H1 (cell line): ENCODE data around the gene SYNGR3. TPM values are rescaled to one million over a fixed set of nuclear protein-coding genes. Genes with fewer than 3 reads are reported as not detected.
A peak's percentile ranks its signal among the peaks of the same experiment; 100 is the strongest.

Experiments used
- CTCF ChIA-PET: fragments of 300-600 bp; sonication (Branson Sonifier 250); formaldehyde crosslinking; loops from one replicate; lab custom pipeline; 2021; ENCODE audit not compliant: partially characterized antibody; lab: Charles Lee
- POLR2A ChIA-PET: fragments of 300-600 bp; sonication (Branson Sonifier 250); formaldehyde crosslinking; loops from one replicate; lab custom pipeline; 2021; ENCODE audit warnings: inconsistent platforms; ENCODE audit not compliant: partially characterized antibody; lab: Charles Lee
- DNase-seq, 2 experiments: peaks; one replicate each; pipeline versions ENCODE4 v3.0.0 to v3.0.0-alpha.2; 2010 to 2022; ENCODE audit warnings: low spot score in 2 of 2, low read depth in 1 of 2, mixed read lengths in 1 of 2
- FAIRE-seq: peaks from 2 replicates; lab custom pipeline; 2011; peaks lifted over from hg19 to GRCh38; lab: Jason Lieb, UNC
- H2AFZ ChIP-seq: 2 replicates; pipeline ENCODE4 v1.8.1; 2012; ENCODE audit warnings: low read length, inconsistent platforms
- H2AK5ac ChIP-seq: 2 replicates; pipeline ENCODE4 v1.6.1; 2013; ENCODE audit warnings: low read depth, low read length
- H2BK120ac ChIP-seq: replicated peaks from 2 replicates; pipeline ENCODE3; 2013; ENCODE audit warnings: low read depth, low read length, inconsistent platforms
- H2BK12ac ChIP-seq: 2 replicates; pipeline ENCODE4 v1.6.1; 2013; ENCODE audit warnings: low read depth, low read length
- H2BK15ac ChIP-seq: 2 replicates; pipeline ENCODE4 v1.6.1; 2013; ENCODE audit warnings: low read length
- H2BK20ac ChIP-seq: 2 replicates; pipeline ENCODE4 v1.6.1; 2013; ENCODE audit warnings: low read length
- H2BK5ac ChIP-seq: 2 replicates; pipeline ENCODE4 v1.6.1; 2013; ENCODE audit warnings: low read depth, low read length
- H3K14ac ChIP-seq: 2 replicates; pipeline ENCODE4 v1.6.1; 2013; ENCODE audit warnings: inconsistent platforms; ENCODE audit not compliant: insufficient read length
- H3K18ac ChIP-seq: 2 replicates; pipeline ENCODE4 v1.6.1; 2013; ENCODE audit warnings: low read length; ENCODE audit errors: extremely low read depth
- H3K23ac ChIP-seq: 2 replicates; pipeline ENCODE4 v1.6.1; 2013; ENCODE audit warnings: inconsistent platforms; ENCODE audit not compliant: insufficient read length
- H3K23me2 ChIP-seq: 2 replicates; pipeline ENCODE4 v1.6.1; 2013; ENCODE audit warnings: low read depth, low read length
- H3K27ac ChIP-seq: 2 replicates; pipeline ENCODE4 v1.6.1; 2011; ENCODE audit warnings: low read depth, low read length, inconsistent platforms
- H3K27me3 ChIP-seq, 4 experiments: replicated peaks in 1 of 4; 1 replicate in 1 of 4; 2 replicates in 3 of 4; pipeline versions ENCODE4 v1.6.1 to v1.8.1; 2011 to 2013; ENCODE audit warnings: low read length in 3 of 4, mild to moderate bottlenecking in 3 of 4, inconsistent platforms in 2 of 4, mixed read lengths in 2 of 4, moderate library complexity in 1 of 4; ENCODE audit not compliant: control insufficient read depth in 3 of 4, insufficient read depth in 3 of 4; ENCODE audit errors: extremely low read depth in 1 of 4
- H3K36me3 ChIP-seq, 4 experiments: 2 replicates each; pipeline versions ENCODE4 v1.6.1 to v1.8.1; 2011 to 2013; ENCODE audit warnings: mild to moderate bottlenecking in 4 of 4, low read length in 3 of 4, moderate library complexity in 2 of 4, control low read depth in 1 of 4, inconsistent platforms in 1 of 4; ENCODE audit not compliant: insufficient read depth in 4 of 4, control insufficient read depth in 2 of 4
- H3K4ac ChIP-seq: replicated peaks from 2 replicates; pipeline ENCODE3; 2013; ENCODE audit warnings: low read length, low read depth, mixed read lengths, inconsistent platforms; ENCODE audit not compliant: insufficient read length
- H3K4me1 ChIP-seq, 4 experiments: replicated peaks in 1 of 4; 1 replicate in 1 of 4; 2 replicates in 3 of 4; pipeline versions ENCODE4 v1.6.1 to v1.8.1; 2011 to 2013; ENCODE audit warnings: low read length in 3 of 4, inconsistent platforms in 2 of 4, mixed read lengths in 1 of 4; ENCODE audit not compliant: insufficient read depth in 4 of 4, control insufficient read depth in 3 of 4
- H3K4me2 ChIP-seq, 2 experiments: 2 replicates each; pipeline versions ENCODE4 v1.6.1 to v1.8.1; 2011 to 2013; ENCODE audit warnings: low read depth in 2 of 2, low read length in 2 of 2, control low read depth in 1 of 2, inconsistent platforms in 1 of 2, mild to moderate bottlenecking in 1 of 2; ENCODE audit not compliant: insufficient read depth in 1 of 2
- H3K4me3 ChIP-seq, 4 experiments: fragments of 200-600, 300-600 bp in 1 of 4; sonication (generic), shearing (Covaris generic), sonication (Bioruptor Twin) in 1 of 4; 2 replicates each; pipeline versions ENCODE4 v1.5.1 to v1.8.1; 2011 to 2016; ENCODE audit warnings: low read length in 4 of 4, low read depth in 3 of 4, control low read depth in 2 of 4, inconsistent platforms in 2 of 4, mild to moderate bottlenecking in 2 of 4, mixed read lengths in 1 of 4, moderate library complexity in 1 of 4; ENCODE audit not compliant: insufficient read depth in 2 of 4; ENCODE audit errors: extremely low read depth in 1 of 4
- H3K56ac ChIP-seq: replicated peaks from 2 replicates; pipeline ENCODE3; 2013; ENCODE audit warnings: low read depth, mild to moderate bottlenecking, mixed read lengths, low read length, inconsistent platforms; ENCODE audit not compliant: insufficient read length
- H3K79me1 ChIP-seq: 2 replicates; pipeline ENCODE4 v1.6.1; 2013; ENCODE audit warnings: low read depth, low read length, control low read depth
- H3K79me2 ChIP-seq, 2 experiments: 2 replicates each; pipeline versions ENCODE4 v1.6.1 to v1.8.1; 2012 to 2013; ENCODE audit warnings: low read length in 2 of 2, mild to moderate bottlenecking in 2 of 2, inconsistent platforms in 1 of 2; ENCODE audit not compliant: insufficient read depth in 2 of 2, control insufficient read depth in 1 of 2
- H3K9ac ChIP-seq, 4 experiments: replicated peaks in 1 of 4; 1 replicate in 1 of 4; 2 replicates in 3 of 4; pipeline versions ENCODE4 v1.6.1 to v1.8.1; 2011 to 2013; ENCODE audit warnings: low read depth in 3 of 4, low read length in 3 of 4, control low read depth in 2 of 4, mild to moderate bottlenecking in 2 of 4, moderate library complexity in 2 of 4, inconsistent platforms in 1 of 4; ENCODE audit errors: extremely low read depth in 1 of 4
- H3K9me3 ChIP-seq, 2 experiments: 2 replicates each; pipeline versions ENCODE4 v1.6.1 to v1.8.1; 2012 to 2013; ENCODE audit warnings: mild to moderate bottlenecking in 2 of 2, moderate library complexity in 2 of 2, control low read depth in 1 of 2, inconsistent platforms in 1 of 2, low read depth in 1 of 2, low read length in 1 of 2, mixed read lengths in 1 of 2; ENCODE audit not compliant: insufficient read depth in 2 of 2
- H4K20me1 ChIP-seq, 2 experiments: replicated peaks in 1 of 2; 2 replicates each; pipeline versions ENCODE3 to v1.8.1; 2011 to 2013; ENCODE audit warnings: inconsistent platforms in 2 of 2, low read length in 2 of 2, mild to moderate bottlenecking in 1 of 2; ENCODE audit not compliant: insufficient read depth in 2 of 2, control insufficient read depth in 1 of 2
- H4K5ac ChIP-seq: 2 replicates; pipeline ENCODE4 v1.6.1; 2013; ENCODE audit warnings: low read length, low read depth, mixed read lengths, inconsistent platforms; ENCODE audit not compliant: insufficient read length
- H4K8ac ChIP-seq: 2 replicates; pipeline ENCODE4 v1.8.0; 2013; ENCODE audit warnings: mild to moderate bottlenecking, moderate library complexity, low read length, inconsistent platforms; ENCODE audit not compliant: insufficient read depth; ENCODE audit errors: extremely low read depth
- H4K91ac ChIP-seq: replicated peaks from 2 replicates; pipeline ENCODE3; 2013; ENCODE audit warnings: low read length, mixed read lengths, inconsistent platforms; ENCODE audit not compliant: insufficient read length
- BACH1 ChIP-seq: IDR thresholded peaks from 2 replicates; pipeline ENCODE4 v1.6.1; 2012; ENCODE audit warnings: low read length, improper control_type of control experiment
- CREB1 ChIP-seq: IDR thresholded peaks from 2 replicates; pipeline ENCODE4 v1.6.1; 2012; ENCODE audit warnings: inconsistent platforms
- GABPA ChIP-seq: IDR thresholded peaks from 2 replicates; pipeline ENCODE4 v1.6.1; 2011; ENCODE audit warnings: mild to moderate bottlenecking, low read length, moderate library complexity, borderline replicate concordance; ENCODE audit not compliant: insufficient read depth
- HDAC2 ChIP-seq, 2 experiments: fragments of 300-600 bp in 1 of 2; sonication (generic) in 1 of 2; IDR thresholded peaks; 2 replicates each; pipeline ENCODE4 v1.6.1; 2011 to 2012; ENCODE audit warnings: low read depth in 2 of 2, low read length in 2 of 2, mild to moderate bottlenecking in 2 of 2, moderate library complexity in 2 of 2, borderline replicate concordance in 1 of 2, inconsistent platforms in 1 of 2
- JUN ChIP-seq: IDR thresholded peaks from 2 replicates; pipeline ENCODE4 v1.6.1; 2011; ENCODE audit warnings: low read depth, mild to moderate bottlenecking, improper control_type of control experiment, low read length
- POLR2A ChIP-seq, 2 experiments: IDR thresholded peaks; 1 replicate in 1 of 2; 2 replicates in 1 of 2; pipeline ENCODE4 v1.6.1; 2011; ENCODE audit warnings: low read depth in 2 of 2, low read length in 2 of 2, mild to moderate bottlenecking in 2 of 2; ENCODE audit errors: control extremely low read depth in 1 of 2
- RNF2 ChIP-seq: fragments of 200-900, 300-1000 bp; sonication (generic); IDR thresholded peaks from 2 replicates; pipeline ENCODE4 v1.7.1; 2016; ENCODE audit warnings: borderline replicate concordance, low read depth, mild to moderate bottlenecking, antibody characterized with exemption, low read length; ENCODE audit not compliant: poor library complexity, severe bottlenecking; ENCODE audit errors: missing control alignments
- SP2 ChIP-seq: IDR thresholded peaks from 2 replicates; pipeline ENCODE4 v1.6.1; 2012; ENCODE audit warnings: mild to moderate bottlenecking, low read length, inconsistent platforms
- SP4 ChIP-seq: IDR thresholded peaks from 2 replicates; pipeline ENCODE4 v1.6.1; 2012; ENCODE audit warnings: low read length, inconsistent platforms
- SRF ChIP-seq: IDR thresholded peaks from 2 replicates; pipeline ENCODE4 v1.6.1; 2011; ENCODE audit warnings: mild to moderate bottlenecking, low read depth, low read length, moderate library complexity
- TBP ChIP-seq: IDR thresholded peaks from 2 replicates; pipeline ENCODE4 v1.6.1; 2011; ENCODE audit warnings: low read depth, low read length, improper control_type of control experiment
- WGBS, 2 experiments: shearing (Covaris generic) in 1 of 2; methylation state at CpG; one replicate each; pipeline versions ENCODE4 v1.1.6 to v1.1.7; 2013 to 2015; ENCODE audit warnings: low lambda C conversion rate in 2 of 2, mixed read lengths in 2 of 2, inconsistent platforms in 1 of 2, low coverage in 1 of 2, missing lambda C conversion rate in 1 of 2; ENCODE audit not compliant: insufficient replicate concordance in 2 of 2, insufficient coverage in 1 of 2, insufficient read length in 1 of 2; ENCODE audit errors: extremely low coverage in 1 of 2, missing lambda C conversion rate in 1 of 2; 5-methylcytosine and 5-hydroxymethylcytosine counted together
- polyA plus RNA-seq, 7 experiments: library from polyadenylated mRNA; depleted of rRNA in 3 of 7; stranded (reverse) in 5 of 7; unstranded in 2 of 7; fragments of >200 nt in 5 of 7; fragments of 200-250 nt in 2 of 7; gene quantifications; 1 replicate in 5 of 7; 2 replicates in 1 of 7; 4 replicates in 1 of 7; pipeline versions ENCODE4 v1.2.1 to v1.2.3, GENCODE V29; 2011 to 2013; ENCODE audit warnings: missing spikeins in 2 of 7, mixed read lengths in 2 of 7
- total RNA-seq: library from RNA; stranded (reverse); fragmentation: NEBNext Ultra II Directional; extraction: Animal tissue kit (Norgen Biotek cat#: 25700); gene quantifications from 2 replicates; pipeline ENCODE4 v1.2.1, GENCODE V29; 2021

Gene SYNGR3
- total and polyA plus RNA-seq, 2 of the 8 experiments (the other 6 are each of a cell fraction or from before 2014, with no cell fraction given): 36.2 to 49.9 TPM

GRCh38 chr16:1959269-1960039 lies 30.3 kb upstream of the SYNGR3 start, which contains the start of gene NDUFB10:
TSS of gene NDUFB10 (plus strand) at chr16:1959538. CDS start at chr16:1959625, 87 bp downstream.
- Histone ChIP-seq H2BK120ac (no peak within 1 kb of the TSS), H3K14ac (no peak within 1 kb of the TSS), H3K9me3 (no peaks in the 10 kb centered on the region), H4K20me1 (peaks cover 10 to 17% of the 10 kb centered on the region in 2 experiments), H3K4me3 (peak within 1 kb of the TSS; percentile 78 to 93 (median 86)), H3K9ac (peak within 1 kb of the TSS; percentile 70 to 87 (median 86)), H3K4me1 (peaks cover 0 to 16% (median under 1%) of the 10 kb centered on the region in 4 experiments; a peak in 4 of 7 replicates), H2BK12ac (peak within 1 kb of the TSS; percentile 50; the same call in 1 of the 2 replicates), H3K27me3 (peaks cover 0 to 2% (median 0%) of the 10 kb centered on the region in 4 experiments; a peak in 3 of 7 replicates), H2BK15ac (peak within 1 kb of the TSS; percentile 72; the same call in 1 of the 2 replicates), H4K8ac (peak within 1 kb of the TSS; percentile 16; the same call in 1 of the 2 replicates), H2BK5ac (peak within 1 kb of the TSS; percentile 73; the same call in 1 of the 2 replicates), H3K4me2 (peak within 1 kb of the TSS; percentile 62 to 99), H3K27ac (peak within 1 kb of the TSS; percentile 55), H4K91ac (peak within 1 kb of the TSS; percentile 76), H3K79me1 (peaks cover 4% of the 10 kb centered on the region), H4K5ac (peak within 1 kb of the TSS; percentile 96), H3K36me3 (peaks cover 17 to 34% (median 28%) of the 10 kb centered on the region in 4 experiments), H3K23ac (no peak within 1 kb of the TSS), H3K79me2 (peaks cover 10 to 27% of the 10 kb centered on the region in 2 experiments), H3K4ac (peak within 1 kb of the TSS; percentile 76), H2AFZ (peak within 1 kb of the TSS; percentile 31; the same call in 1 of the 2 replicates), H2AK5ac (0 out of 2 replicates have a peak within 1 kb of the TSS, but pooled peaks have one; percentile 10), H3K18ac (peak within 1 kb of the TSS; percentile 98), H2BK20ac (no peak within 1 kb of the TSS), H3K23me2 (peaks cover 14% of the 10 kb centered on the region), H3K56ac (peak within 1 kb of the TSS; percentile 95)
- peak; percentile 76 to 96 for DNase-seq
- FAIRE-seq: no peak
- CTCF ChIA-PET: interaction anchor here (1.3 to 2.2 kb wide), 4 partner anchors 11 to 93 kb away, joined by 3 to 8 read pairs (median 6); partner anchors contain the start of gene TBL3
- 2% methylated on average over 49 of the region's 79 CpGs; no CpG with 5 or more reads in 1 of the 2 experiments for WGBS, 2 experiments
- POLR2A ChIA-PET: interaction anchor here (0.7 to 19.8 kb wide), 10 partner anchors 6 to 195 kb away, joined by 3 to 736 read pairs (median 10); partner anchors contain the start of genes FAHD1, GFER, HAGH and MSRB1
- TF ChIP-seq GABPA (peak; percentile 50; the same call in 1 of the 2 replicates), BACH1 (no peak), SRF (no peak), POLR2A (IDR thresholded peaks at IDR 0.05; ENCODE audit: control extremely low read depth in 1 of 2, low read depth in 2 of 2, low read length in 2 of 2) (peak in 1 of 2 experiments; percentile 91; a peak in 2 of 3 replicates), CREB1 (peak; percentile 60; the same call in 1 of the 2 replicates), SP4 (no peak), HDAC2 (IDR thresholded peaks at IDR 0.05; ENCODE audit: borderline replicate concordance in 1 of 2, low read depth in 2 of 2, low read length in 2 of 2) (no peak; a peak in 1 of 4 replicates), SP2 (no peak), RNF2 (no peak), JUN (no peak), TBP (peak; percentile 72; the same call in 1 of the 2 replicates)
